Progenitor cell of endocrine pancreas (in vitro differentiated cells): Measurements from ENCODE around the gene OTUD4. TPM values are rescaled to one million over a fixed set of nuclear protein-coding genes. Genes with fewer than 3 reads are reported as not detected.

Source experiments
- DNase-seq: peaks from one replicate; pipeline ENCODE4 v3.0.0; 2021; ENCODE audit warnings: low spot score; ENCODE audit not compliant: unreplicated experiment
- H3K27ac Mint-ChIP-seq: 2 replicates; pipeline ENCODE4 v1.8.0; 2021; ENCODE audit warnings: mild to moderate bottlenecking, moderate library complexity, mixed read lengths
- H3K27me3 Mint-ChIP-seq: 2 replicates; pipeline ENCODE4 v1.8.0; 2021; ENCODE audit warnings: mixed read lengths
- H3K36me3 Mint-ChIP-seq: 2 replicates; pipeline ENCODE4 v1.8.0; 2022; ENCODE audit warnings: mixed read lengths; ENCODE audit not compliant: insufficient read depth
- H3K4me1 Mint-ChIP-seq: 2 replicates; pipeline ENCODE4 v1.8.0; 2021; ENCODE audit warnings: low read depth, mixed read lengths
- H3K4me3 Mint-ChIP-seq: 2 replicates; pipeline ENCODE4 v1.8.0; 2021; ENCODE audit warnings: low read depth, mild to moderate bottlenecking, moderate library complexity, mixed read lengths
- H3K9me3 Mint-ChIP-seq: 2 replicates; pipeline ENCODE4 v1.8.0; 2021; ENCODE audit warnings: low read depth, mixed read lengths
- CTCF ChIP-seq: fragments of 200-600 bp; sonication (generic); IDR thresholded peaks from one replicate; pipeline ENCODE4 v1.5.0; 2021; ENCODE audit warnings: antibody characterized with exemption, mild to moderate bottlenecking; ENCODE audit not compliant: unreplicated experiment
- total RNA-seq: library from RNA; stranded (reverse); gene quantifications from 2 replicates; pipeline ENCODE4 v1.2.1, GENCODE V29; 2021

The OTUD4 gene
- total RNA-seq, 1 donor from 2014 or later: 41.8 TPM

- no peak for DNase-seq
- TF ChIP-seq CTCF: no peak
- H3K36me3 Mint-ChIP-seq: peaks cover 24% of the 10 kb centered on the region
Observed at GRCh38 chr4:145108128-145108527, 72.3 kb downstream of the OTUD4 start.

GRCh38 chr4:145107126-145107525 lies 73.3 kb downstream of the OTUD4 start:
- DNase-seq: no peak
- no peaks in the 10 kb centered on the region for H3K4me1 Mint-ChIP-seq
- H3K27ac Mint-ChIP-seq: no peak overlapping the region
- TF ChIP-seq CTCF: no peak
- peaks cover 17% of the 10 kb centered on the region for H3K36me3 Mint-ChIP-seq
- no peaks in the 10 kb centered on the region for H3K9me3 Mint-ChIP-seq
- H3K27me3 Mint-ChIP-seq: no peaks in the 10 kb centered on the region
- no peak overlapping the region for H3K4me3 Mint-ChIP-seq

More at GRCh38 chr4:145108128-145108527, 72.3 kb downstream of the OTUD4 start:
- Mint-ChIP-seq H3K4me1 (no peaks in the 10 kb centered on the region), H3K27ac (no peak overlapping the region), H3K27me3 (no peaks in the 10 kb centered on the region), H3K4me3 (no peak overlapping the region), H3K9me3 (no peaks in the 10 kb centered on the region)

- H3K4me3 Mint-ChIP-seq: no peak overlapping the region
- H3K27me3 Mint-ChIP-seq: no peaks in the 10 kb centered on the region
- H3K9me3 Mint-ChIP-seq: no peaks in the 10 kb centered on the region
- H3K4me1 Mint-ChIP-seq: peaks cover 10% of the 10 kb centered on the region
- peaks cover 8% of the 10 kb centered on the region for H3K36me3 Mint-ChIP-seq
- TF ChIP-seq CTCF: no peak
- no peak for DNase-seq
- no peak overlapping the region for H3K27ac Mint-ChIP-seq
Observed at GRCh38 chr4:145103496-145103895, 76.9 kb downstream of the OTUD4 start.

- H3K4me3 Mint-ChIP-seq: no peak overlapping the region
- H3K4me1 Mint-ChIP-seq: peaks cover 10% of the 10 kb centered on the region
- H3K9me3 Mint-ChIP-seq: no peaks in the 10 kb centered on the region
- no peak for TF ChIP-seq CTCF
- DNase-seq: no peak
- peaks cover 6% of the 10 kb centered on the region for H3K36me3 Mint-ChIP-seq
- no peak overlapping the region for H3K27ac Mint-ChIP-seq
- H3K27me3 Mint-ChIP-seq: no peaks in the 10 kb centered on the region
Observed at GRCh38 chr4:145102619-145103018, 77.8 kb downstream of the OTUD4 start.

- H3K36me3 Mint-ChIP-seq: peaks cover 3% of the 10 kb centered on the region
- no peak overlapping the region for H3K4me3 Mint-ChIP-seq
- no peak for TF ChIP-seq CTCF
- no peaks in the 10 kb centered on the region for H3K9me3 Mint-ChIP-seq
- H3K4me1 Mint-ChIP-seq: peaks cover 19% of the 10 kb centered on the region
- H3K27me3 Mint-ChIP-seq: no peaks in the 10 kb centered on the region
- no peak overlapping the region for H3K27ac Mint-ChIP-seq
- no peak for DNase-seq
Observed at GRCh38 chr4:145101091-145101490, 79.3 kb downstream of the OTUD4 start.
